IMR-90 (cell line): ENCODE results near the gene RNF213. TPM values are rescaled to one million over a fixed set of nuclear protein-coding genes. Genes with fewer than 3 reads are reported as not detected.

Experiments
- ATAC-seq: fragments of 200-7000 bp; cut with Tn5 transposase; 2 replicates; pipeline ENCODE4 v1.9.1; 2020; ENCODE audit warnings: low read depth, mild to moderate bottlenecking, moderate library complexity
- BruUV-seq: library from RNA; stranded (reverse); fragments of 400-500 nt; replicated peaks from 2 replicates; lab custom pipeline; 2021; lab: Mats Ljungman, UMichigan
- CTCF ChIA-PET: fragments of 300-600 bp; formaldehyde crosslinking; extraction: SDS; loops from one replicate; lab custom pipeline; 2021; ENCODE audit warnings: antibody characterized with exemption; lab: Yijun Ruan, JAX
- POLR2A ChIA-PET: fragments of 300-600 bp; sonication (Branson Sonifier 250); formaldehyde crosslinking; loops from one replicate; lab custom pipeline; 2022; ENCODE audit warnings: antibody characterized with exemption; ENCODE audit not compliant: unreplicated experiment; lab: Charles Lee
- DNase-seq: peaks from one replicate; pipeline ENCODE4 v3.0.0; 2013
- H2AFZ ChIP-seq: replicated peaks from 2 replicates; pipeline ENCODE3; 2013; ENCODE audit warnings: low read length, mild to moderate bottlenecking; ENCODE audit not compliant: poor library complexity
- H2AK5ac ChIP-seq: 2 replicates; pipeline ENCODE4 v1.6.1; 2013; ENCODE audit warnings: low read depth, low read length, inconsistent platforms
- H2AK9ac ChIP-seq: replicated peaks from 2 replicates; pipeline ENCODE3; 2013; ENCODE audit warnings: mild to moderate bottlenecking, low read depth, low read length, moderate library complexity; ENCODE audit not compliant: poor library complexity
- H2BK120ac ChIP-seq: 2 replicates; pipeline ENCODE4 v1.6.1; 2013; ENCODE audit warnings: low read depth, low read length, inconsistent platforms
- H2BK15ac ChIP-seq: 3 replicates; pipeline ENCODE4 v1.6.1; 2013; ENCODE audit warnings: low read depth, low read length, inconsistent platforms
- H2BK20ac ChIP-seq: 2 replicates; pipeline ENCODE4 v1.6.1; 2013; ENCODE audit warnings: low read depth, mild to moderate bottlenecking, inconsistent platforms, low read length, moderate library complexity
- H2BK5ac ChIP-seq: 2 replicates; pipeline ENCODE4 v1.6.1; 2013; ENCODE audit warnings: mild to moderate bottlenecking, low read depth, low read length, inconsistent platforms; ENCODE audit not compliant: poor library complexity, severe bottlenecking
- H3K14ac ChIP-seq: replicated peaks from 2 replicates; pipeline ENCODE4 v1.6.1; 2013; ENCODE audit warnings: low read depth, low read length, inconsistent platforms
- H3K18ac ChIP-seq: 2 replicates; pipeline ENCODE4 v1.6.1; 2013; ENCODE audit warnings: low read depth, low read length, control low read depth
- H3K23ac ChIP-seq: 2 replicates; pipeline ENCODE4 v1.6.1; 2013; ENCODE audit warnings: low read depth, low read length, inconsistent platforms
- H3K27ac ChIP-seq: 2 replicates; pipeline ENCODE4 v1.5.1; 2013; ENCODE audit warnings: mild to moderate bottlenecking, control low read depth, low read length; ENCODE audit not compliant: insufficient read depth
- H3K27me3 ChIP-seq: 2 replicates; pipeline ENCODE4 v1.6.1; 2013; ENCODE audit warnings: low read length; ENCODE audit not compliant: control insufficient read depth, insufficient read depth
- H3K36me3 ChIP-seq: 2 replicates; pipeline ENCODE4 v1.6.1; 2013; ENCODE audit warnings: low read length, mixed read lengths; ENCODE audit not compliant: control insufficient read depth, insufficient read depth
- H3K4ac ChIP-seq: 2 replicates; pipeline ENCODE4 v1.6.1; 2013; ENCODE audit warnings: low read depth, low read length, inconsistent platforms
- H3K4me1 ChIP-seq: 2 replicates; pipeline ENCODE4 v1.6.1; 2013; ENCODE audit warnings: low read length, mixed read lengths; ENCODE audit not compliant: control insufficient read depth, insufficient read depth
- H3K4me2 ChIP-seq: 2 replicates; pipeline ENCODE4 v1.6.1; 2013; ENCODE audit warnings: low read depth, mild to moderate bottlenecking, control low read depth, low read length, moderate library complexity
- H3K4me3 ChIP-seq: 2 replicates; pipeline ENCODE4 v1.5.1; 2013; ENCODE audit warnings: low read depth, mild to moderate bottlenecking, control low read depth, low read length, moderate library complexity; ENCODE audit not compliant: insufficient read depth
- H3K56ac ChIP-seq: 2 replicates; pipeline ENCODE4 v1.6.1; 2013; ENCODE audit warnings: low read length, inconsistent platforms; ENCODE audit not compliant: insufficient read depth; ENCODE audit errors: extremely low read depth
- H3K79me1 ChIP-seq, 2 experiments: 2 replicates each; pipeline ENCODE4 v1.6.1; 2013; ENCODE audit warnings: low read length in 2 of 2, inconsistent platforms in 1 of 2, low read depth in 1 of 2
- H3K9ac ChIP-seq: 2 replicates; pipeline ENCODE4 v1.6.1; 2013; ENCODE audit warnings: low read depth, low read length, control low read depth
- H3K9me1 ChIP-seq: 2 replicates; pipeline ENCODE4 v1.6.1; 2013; ENCODE audit warnings: low read length, inconsistent platforms; ENCODE audit not compliant: insufficient read depth
- H3K9me3 ChIP-seq: 2 replicates; pipeline ENCODE4 v1.6.1; 2013; ENCODE audit warnings: low read length; ENCODE audit not compliant: control insufficient read depth, insufficient read depth
- H4K20me1 ChIP-seq: 2 replicates; pipeline ENCODE4 v1.6.1; 2013; ENCODE audit warnings: low read length, inconsistent platforms; ENCODE audit not compliant: insufficient read depth
- H4K5ac ChIP-seq: 2 replicates; pipeline ENCODE4 v1.6.1; 2013; ENCODE audit warnings: mild to moderate bottlenecking, low read depth, low read length, control low read depth
- H4K8ac ChIP-seq, 2 experiments: 2 replicates each; pipeline ENCODE4 v1.6.1; 2013; ENCODE audit warnings: low read depth in 2 of 2, low read length in 2 of 2, control low read depth in 1 of 2, inconsistent platforms in 1 of 2
- H4K91ac ChIP-seq: 2 replicates; pipeline ENCODE4 v1.6.1; 2013; ENCODE audit warnings: low read depth, low read length, inconsistent platforms; ENCODE audit not compliant: insufficient read depth
- CTCF ChIP-seq: conservative IDR thresholded peaks from 2 replicates; pipeline ENCODE4 v1.5.1; 2012; ENCODE audit warnings: mild to moderate bottlenecking, low read depth, low read length, improper control_type of control experiment
- NFE2L2 ChIP-seq: fragments of 150-350 bp; IDR thresholded peaks from 2 replicates; pipeline ENCODE4 v1.6.1; 2016; ENCODE audit warnings: low read depth, mild to moderate bottlenecking, low read length
- WGBS, 2 experiments: methylation state at CpG; one replicate each; pipeline versions ENCODE4 v1.1.5 to v1.1.7; 2013; ENCODE audit warnings: missing lambda C conversion rate in 2 of 2; ENCODE audit not compliant: insufficient read length in 1 of 2; ENCODE audit errors: extremely low coverage in 2 of 2; 5-methylcytosine and 5-hydroxymethylcytosine counted together
- dilution Hi-C: fragments of 300-500 bp; cut with HindIII; formaldehyde crosslinking; loops from one replicate; pipeline ENCODE4 v1.14.3; 2018; ENCODE audit warnings: low sequenced_read_pairs; ENCODE audit not compliant: unreplicated experiment
- in situ Hi-C: fragments of 300-500 bp; cut with MboI; formaldehyde crosslinking; loops from 3 replicates; pipeline ENCODE4 v1.14.3; 2019; ENCODE audit warnings: low sequenced_read_pairs, inconsistent platforms, mixed read lengths
- intact Hi-C: fragments of 100-400 bp; cut with micrococcal nuclease; formaldehyde crosslinking; loops from 2 replicates; pipeline ENCODE4 v1.10.0; 2022
- polyA plus RNA-seq, 3 experiments: library from polyadenylated mRNA; depleted of rRNA; stranded (reverse); fragments of >200 nt; gene quantifications; 2 replicates each; pipeline ENCODE4 v1.2.3, GENCODE V29; 2012; ENCODE audit warnings: low replicate concordance in 1 of 3
- total RNA-seq: library from RNA; depleted of rRNA; stranded (reverse); fragments of >200 nt; gene quantifications from 2 replicates; pipeline ENCODE4 v1.2.3, GENCODE V29; 2012

Gene RNF213
- total and polyA plus RNA-seq, 2 of the 4 experiments (the other 2 are of a cell fraction): 23.4 to 36.0 TPM

GRCh38 chr17:80287806-80288567 lies 27.3 kb downstream of the RNF213 start:
- intact Hi-C loops: no loop called here
- Histone ChIP-seq H3K56ac (no peak overlapping the region), H2AFZ (no peak overlapping the region), H2BK120ac (no peak overlapping the region), H3K27ac (no peak overlapping the region), H3K4me3 (no peak overlapping the region), H2BK5ac (no peak overlapping the region), H3K4me2 (no peak overlapping the region), H4K5ac (no peak overlapping the region), H3K36me3 (peaks cover 58% of the 10 kb centered on the region), H3K9me3 (no peaks in the 10 kb centered on the region), H3K9ac (no peak overlapping the region), H2AK9ac (no peak overlapping the region), H4K8ac (no peak overlapping the region), H2BK20ac (no peak overlapping the region), H3K9me1 (peaks cover 11% of the 10 kb centered on the region), H3K4ac (no peak overlapping the region), H3K27me3 (no peaks in the 10 kb centered on the region), H3K14ac (no peak overlapping the region), H3K4me1 (no peaks in the 10 kb centered on the region), H3K18ac (no peak overlapping the region), H2BK15ac (no peak overlapping the region), H4K20me1 (peaks cover 11% of the 10 kb centered on the region), H3K23ac (no peak overlapping the region), H4K91ac (no peak overlapping the region), H2AK5ac (no peak overlapping the region), H3K79me1 (peaks cover 11 to 34% of the 10 kb centered on the region in 2 experiments; a peak in 3 of 4 replicates)
- in situ Hi-C loops: no loop called here
- BruUV-seq: no TSS peak
- ATAC-seq: no peak
- DNase-seq: no peak
- TF ChIP-seq CTCF (no peak), NFE2L2 (no peak)
- ChIA-PET CTCF (no interaction called here), POLR2A (no interaction called here)
- WGBS, 2 experiments: 100% methylated on average over 4 of the region's 22 CpGs; no CpG with 5 or more reads in 1 of the 2 experiments
- dilution Hi-C loops: no loop called here
